ENCODE results near the gene PTGR1.
"Not testable (repeated sequence)": the region's sequence is repeated elsewhere in the genome, so short reads cannot be mapped to it uniquely, and the experiment has no call there.

The PTGR1 gene

DNA sequence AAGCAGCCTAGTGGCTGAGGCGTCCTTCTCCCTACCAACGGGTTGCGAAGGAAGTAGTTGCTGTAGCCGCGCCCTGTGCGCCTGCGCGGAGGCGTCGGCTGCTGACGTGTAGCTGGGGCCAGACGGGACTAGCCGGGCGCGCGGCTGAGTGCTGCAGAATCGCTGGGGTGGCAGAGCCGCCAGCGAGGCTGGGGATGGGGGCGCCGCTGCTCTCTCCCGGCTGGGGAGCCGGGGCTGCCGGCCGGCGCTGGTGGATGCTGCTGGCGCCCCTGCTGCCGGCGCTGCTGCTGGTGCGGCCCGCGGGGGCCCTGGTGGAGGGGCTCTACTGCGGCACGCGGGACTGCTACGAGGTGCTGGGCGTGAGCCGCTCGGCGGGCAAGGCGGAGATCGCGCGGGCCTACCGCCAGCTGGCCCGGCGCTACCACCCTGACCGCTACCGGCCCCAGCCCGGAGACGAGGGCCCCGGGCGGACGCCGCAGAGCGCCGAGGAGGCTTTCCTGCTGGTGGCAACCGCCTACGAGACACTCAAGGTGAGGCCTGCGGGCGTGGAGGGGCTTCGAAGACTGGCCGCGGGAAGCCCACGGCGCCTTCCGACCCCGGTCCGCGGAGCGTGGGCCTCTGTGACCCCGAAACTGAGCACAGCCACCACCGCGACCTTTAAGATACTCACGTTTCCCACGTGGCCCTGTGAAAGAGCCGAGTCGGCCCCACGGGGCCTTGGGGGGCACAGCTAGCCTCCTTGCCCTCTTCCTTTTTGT is 31.9 kb upstream of the PTGR1 start, which contains the start of gene DNAJC25:
TSS of gene DNAJC25 (plus strand) at position 121 of the 758 bp plus-strand sequence. CDS start at position 195, 74 bp downstream.
- Histone ChIP-seq H3K27ac (ENCODE audit: low read depth, low read length) (peak within 1 kb of the TSS; percentile 88), H3K36me3 (ENCODE audit: insufficient read depth, low read length) (no peaks in the 10 kb centered on the region)

DNA sequence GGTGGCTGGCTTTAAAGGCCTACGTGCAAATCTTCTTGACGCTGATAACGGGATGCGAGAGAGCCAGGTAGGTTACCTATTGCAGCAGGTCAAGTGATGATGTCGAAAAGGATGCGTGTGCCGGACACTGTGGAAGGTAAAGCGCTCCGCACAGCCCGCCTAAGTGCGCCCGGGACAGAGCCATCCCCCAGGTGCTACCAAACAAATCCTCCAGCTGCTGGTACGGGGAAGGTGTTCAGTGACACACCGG is 31.4 kb upstream of the PTGR1 start:
- H3K4me3 ChIP-seq (ENCODE audit: low read depth in 1 of 2, low read length in 2 of 2), result peak overlapping the region; percentile 76 to 94
- H3K4me1 ChIP-seq (ENCODE audit: insufficient read depth, low read length), result peaks cover 21% of the 10 kb centered on the region
- H3K27ac ChIP-seq (ENCODE audit: low read depth, low read length), result peak overlapping the region; percentile 66
- H3K9me3 ChIP-seq (ENCODE audit: low read length), result no peaks in the 10 kb centered on the region
- H3K27me3 ChIP-seq (ENCODE audit: control insufficient read depth in 1 of 2, insufficient read depth in 2 of 2, low read length in 2 of 2), result no peaks in the 10 kb centered on the region
- H3K9ac ChIP-seq (ENCODE audit: low read length), result peak overlapping the region; percentile 34
- H3K36me3 ChIP-seq (ENCODE audit: insufficient read depth, low read length), result no peaks in the 10 kb centered on the region

More for the DNA sequence above, 31.9 kb upstream of the PTGR1 start, which contains the start of gene DNAJC25:
- Histone ChIP-seq H3K9ac (ENCODE audit: low read length) (peak within 1 kb of the TSS; percentile 66), H3K4me3 (ENCODE audit: low read depth in 1 of 2, low read length in 2 of 2) (peak within 1 kb of the TSS; percentile 76 to 94), H3K4me1 (ENCODE audit: insufficient read depth, low read length) (peaks cover 21% of the 10 kb centered on the region), H3K27me3 (ENCODE audit: control insufficient read depth in 1 of 2, insufficient read depth in 2 of 2, low read length in 2 of 2) (no peaks in the 10 kb centered on the region), H3K9me3 (ENCODE audit: low read length) (no peaks in the 10 kb centered on the region)

DNA sequence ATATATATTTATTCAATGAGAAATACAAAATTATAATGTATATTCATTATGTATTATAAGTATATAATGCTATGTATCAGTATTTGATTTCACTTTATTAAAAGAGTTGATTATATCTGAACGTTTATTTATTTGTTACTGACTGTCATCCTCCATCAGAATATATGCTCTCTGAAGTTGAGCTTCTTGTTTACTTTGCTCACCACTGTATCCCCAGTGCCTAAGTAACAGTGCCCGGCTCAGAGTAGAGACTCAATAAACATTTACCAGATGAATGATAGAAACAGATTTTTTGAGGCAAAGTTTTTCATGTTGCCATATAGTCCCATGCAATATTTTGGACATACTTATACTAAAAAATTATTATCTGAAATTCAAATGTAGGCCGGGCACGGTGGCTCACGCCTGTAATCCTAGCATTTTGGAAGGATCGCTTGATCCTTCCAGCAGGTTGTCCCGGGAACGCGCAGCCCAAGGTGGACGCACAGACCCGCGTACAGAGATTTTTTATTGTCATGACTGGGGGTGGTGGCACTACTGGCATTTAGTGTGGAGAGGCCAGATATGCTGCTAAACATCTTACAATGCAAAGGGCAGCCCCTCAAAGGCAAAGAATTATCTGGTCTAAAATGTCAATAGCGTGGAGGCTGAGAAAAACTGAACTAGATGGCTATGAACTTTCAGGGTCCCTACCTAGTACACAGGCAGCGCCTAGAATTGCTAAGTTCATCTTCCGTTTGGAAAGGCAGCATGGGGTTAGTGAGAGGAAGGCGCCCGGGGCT is 30.9 kb upstream of the PTGR1 start:
- Histone ChIP-seq H3K27ac (ENCODE audit: low read depth, low read length) (peak overlapping the region; percentile 66), H3K4me1 (ENCODE audit: insufficient read depth, low read length) (peaks cover 21% of the 10 kb centered on the region), H3K36me3 (ENCODE audit: insufficient read depth, low read length) (no peaks in the 10 kb centered on the region), H3K9me3 (ENCODE audit: low read length) (no peaks in the 10 kb centered on the region), H3K27me3 (ENCODE audit: control insufficient read depth in 1 of 2, insufficient read depth in 2 of 2, low read length in 2 of 2) (no peaks in the 10 kb centered on the region), H3K4me3 (ENCODE audit: low read depth in 1 of 2, low read length in 2 of 2) (peak overlapping the region; percentile 76 to 94), H3K9ac (ENCODE audit: low read length) (peak overlapping the region; percentile 34)

DNA sequence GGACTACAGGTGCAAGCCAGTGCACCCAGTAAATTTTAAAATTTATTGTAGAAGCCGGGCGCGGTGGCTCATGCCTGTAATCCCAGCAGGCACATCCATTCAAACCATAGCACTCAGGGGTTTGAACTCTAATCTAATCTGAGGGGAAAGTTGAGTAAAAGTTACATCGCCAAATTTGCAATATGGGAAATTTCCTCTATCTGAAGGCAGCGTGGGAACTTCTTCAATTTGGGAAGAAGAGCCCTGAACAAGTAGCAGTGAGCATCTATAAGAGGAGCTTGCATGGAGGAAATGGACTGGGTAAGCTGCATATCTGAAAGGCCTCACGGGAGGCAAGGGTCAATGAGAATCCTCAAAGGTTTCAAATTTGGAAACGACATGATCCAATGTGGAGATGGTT is 29.0 kb upstream of the PTGR1 start:
- H3K27ac ChIP-seq (ENCODE audit: low read depth, low read length), result no peak overlapping the region
- H3K9ac ChIP-seq (ENCODE audit: low read length), result no peak overlapping the region
- no peak overlapping the region for H3K4me3 ChIP-seq (ENCODE audit: low read depth in 1 of 2, low read length in 2 of 2)
- H3K27me3 ChIP-seq (ENCODE audit: control insufficient read depth in 1 of 2, insufficient read depth in 2 of 2, low read length in 2 of 2), result no peaks in the 10 kb centered on the region
- no peaks in the 10 kb centered on the region for H3K36me3 ChIP-seq (ENCODE audit: insufficient read depth, low read length)
- no peaks in the 10 kb centered on the region for H3K9me3 ChIP-seq (ENCODE audit: low read length)
- H3K4me1 ChIP-seq (ENCODE audit: insufficient read depth, low read length), result peaks cover 20% of the 10 kb centered on the region

DNA sequence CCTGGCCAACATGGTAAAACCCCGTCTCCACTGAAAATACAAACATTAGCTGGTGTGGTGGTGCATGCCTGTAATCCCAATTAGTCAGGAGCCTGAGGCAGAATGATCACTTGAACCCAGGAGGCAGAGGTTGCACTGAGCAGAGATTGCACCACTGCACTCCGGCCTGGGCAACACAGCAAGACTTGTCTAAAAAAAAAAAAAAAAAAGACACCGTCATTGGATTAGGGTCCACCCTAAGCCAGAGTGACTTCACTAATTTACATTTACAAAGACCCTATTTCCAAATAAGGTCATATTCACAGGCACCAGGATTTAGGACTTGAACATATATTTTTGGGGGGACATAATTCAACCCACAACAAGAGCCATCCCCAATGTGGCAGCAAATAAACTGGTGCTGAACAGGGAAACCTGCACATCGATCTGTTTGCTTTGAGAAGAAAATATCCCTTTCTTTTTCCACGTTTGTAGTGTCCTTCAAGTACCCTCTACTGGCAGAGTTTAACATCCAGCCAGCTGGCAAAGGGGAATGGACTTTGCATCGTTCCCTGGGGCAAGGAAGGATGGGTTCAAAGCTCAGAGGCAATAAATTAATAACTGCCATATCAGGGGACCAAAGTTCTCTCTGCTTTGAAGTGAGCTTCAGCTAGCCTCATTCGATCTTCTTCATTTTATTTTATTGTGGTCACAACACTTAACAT is 28.0 kb upstream of the PTGR1 start:
- Histone ChIP-seq H3K36me3 (ENCODE audit: insufficient read depth, low read length) (no peaks in the 10 kb centered on the region), H3K27ac (ENCODE audit: low read depth, low read length) (no peak overlapping the region), H3K9ac (ENCODE audit: low read length) (no peak overlapping the region), H3K9me3 (ENCODE audit: low read length) (no peaks in the 10 kb centered on the region), H3K27me3 (ENCODE audit: control insufficient read depth in 1 of 2, insufficient read depth in 2 of 2, low read length in 2 of 2) (no peaks in the 10 kb centered on the region), H3K4me1 (ENCODE audit: insufficient read depth, low read length) (peaks cover 10% of the 10 kb centered on the region), H3K4me3 (ENCODE audit: low read depth in 1 of 2, low read length in 2 of 2) (no peak overlapping the region)

DNA sequence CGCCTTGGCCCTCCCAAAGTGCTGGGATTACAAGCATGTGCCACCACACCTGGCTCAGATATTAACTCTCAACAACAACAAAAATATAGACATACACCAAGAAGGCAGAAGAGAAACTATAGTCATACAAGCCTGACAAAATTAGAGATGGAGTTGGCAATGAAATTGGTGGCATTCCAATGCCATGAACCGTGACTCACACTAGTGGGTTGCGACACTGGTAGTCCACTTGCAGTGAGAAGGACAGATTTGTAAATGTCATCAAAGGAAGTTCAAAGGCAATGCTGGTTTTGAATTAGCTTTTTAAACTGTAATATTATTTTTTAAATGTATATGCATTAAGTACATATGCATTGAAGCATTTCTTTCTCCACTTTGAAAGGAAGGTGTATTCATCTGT is 23.2 kb upstream of the PTGR1 start:
- no peak overlapping the region for H3K4me3 ChIP-seq (ENCODE audit: low read depth in 1 of 2, low read length in 2 of 2)
- no peaks in the 10 kb centered on the region for H3K9me3 ChIP-seq (ENCODE audit: low read length)
- H3K27ac ChIP-seq (ENCODE audit: low read depth, low read length), result no peak overlapping the region
- H3K27me3 ChIP-seq (ENCODE audit: control insufficient read depth in 1 of 2, insufficient read depth in 2 of 2, low read length in 2 of 2), result no peaks in the 10 kb centered on the region
- H3K9ac ChIP-seq (ENCODE audit: low read length), result no peak overlapping the region
- no peaks in the 10 kb centered on the region for H3K36me3 ChIP-seq (ENCODE audit: insufficient read depth, low read length)
- H3K4me1 ChIP-seq (ENCODE audit: insufficient read depth, low read length), result no peaks in the 10 kb centered on the region

DNA sequence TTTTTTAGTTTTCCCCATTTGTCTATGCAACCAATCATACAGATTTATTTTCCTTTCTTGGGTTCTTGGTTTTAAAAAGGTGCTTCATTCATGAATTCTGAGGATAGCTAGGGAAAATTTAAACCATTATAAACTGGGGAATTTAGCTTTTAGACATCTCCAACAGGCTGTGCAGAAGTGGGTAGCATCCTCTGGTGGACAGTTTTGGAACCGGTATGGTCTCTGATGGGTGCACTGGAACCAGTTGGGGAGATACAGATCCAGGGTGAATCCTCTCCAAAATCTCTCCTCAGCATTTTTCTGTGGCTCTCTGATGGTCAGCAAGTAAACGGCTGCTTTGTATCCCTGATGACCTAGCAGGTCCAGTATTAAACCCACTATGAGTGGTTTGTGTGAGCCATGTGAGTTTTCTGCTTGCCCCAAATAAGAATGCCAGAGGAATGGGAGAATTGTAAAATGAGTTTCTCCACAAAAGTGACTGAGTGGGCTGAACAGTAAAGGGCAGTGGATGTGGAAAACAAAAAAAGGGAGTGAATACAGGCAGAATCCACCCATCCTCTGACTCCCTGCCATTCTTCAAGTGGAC is 22.5 kb upstream of the PTGR1 start:
- Histone ChIP-seq H3K4me1 (ENCODE audit: insufficient read depth, low read length) (no peaks in the 10 kb centered on the region), H3K27me3 (ENCODE audit: control insufficient read depth in 1 of 2, insufficient read depth in 2 of 2, low read length in 2 of 2) (no peaks in the 10 kb centered on the region)

DNA sequence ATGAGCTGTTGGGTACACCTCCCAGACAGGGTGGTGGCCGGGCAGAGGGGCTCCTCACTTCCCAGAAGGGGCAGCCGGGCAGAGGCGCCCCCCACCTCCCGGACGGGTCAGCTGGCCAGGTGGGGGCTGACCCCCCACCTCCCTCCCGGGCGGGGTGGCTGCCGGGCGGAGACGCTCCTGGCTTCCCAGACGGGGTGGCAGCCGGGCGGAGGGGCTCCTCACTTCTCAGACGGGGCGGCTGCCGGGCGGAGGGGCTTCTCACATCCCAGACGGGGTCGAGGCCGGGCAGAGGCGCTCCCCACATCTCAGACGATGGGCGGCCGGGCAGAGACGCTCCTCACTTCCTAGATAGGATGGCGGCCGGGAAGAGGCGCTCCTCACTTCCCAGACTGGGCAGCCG is 17.9 kb upstream of the PTGR1 start:
- H3K27me3 ChIP-seq (ENCODE audit: control insufficient read depth in 1 of 2, insufficient read depth in 2 of 2, low read length in 2 of 2); H3K4me3 ChIP-seq (ENCODE audit: low read depth in 1 of 2, low read length in 2 of 2); H3K4me1 ChIP-seq (ENCODE audit: insufficient read depth, low read length); H3K9me3 ChIP-seq (ENCODE audit: low read length); H3K27ac ChIP-seq (ENCODE audit: low read depth, low read length); H3K9ac ChIP-seq (ENCODE audit: low read length); H3K36me3 ChIP-seq (ENCODE audit: insufficient read depth, low read length): not testable (repeated sequence)

More for the DNA sequence above, 22.5 kb upstream of the PTGR1 start:
- no peak overlapping the region for H3K27ac ChIP-seq (ENCODE audit: low read depth, low read length)
- H3K9me3 ChIP-seq (ENCODE audit: low read length), result no peaks in the 10 kb centered on the region
- H3K36me3 ChIP-seq (ENCODE audit: insufficient read depth, low read length), result no peaks in the 10 kb centered on the region
- no peak overlapping the region for H3K4me3 ChIP-seq (ENCODE audit: low read depth in 1 of 2, low read length in 2 of 2)
- H3K9ac ChIP-seq (ENCODE audit: low read length), result no peak overlapping the region

DNA sequence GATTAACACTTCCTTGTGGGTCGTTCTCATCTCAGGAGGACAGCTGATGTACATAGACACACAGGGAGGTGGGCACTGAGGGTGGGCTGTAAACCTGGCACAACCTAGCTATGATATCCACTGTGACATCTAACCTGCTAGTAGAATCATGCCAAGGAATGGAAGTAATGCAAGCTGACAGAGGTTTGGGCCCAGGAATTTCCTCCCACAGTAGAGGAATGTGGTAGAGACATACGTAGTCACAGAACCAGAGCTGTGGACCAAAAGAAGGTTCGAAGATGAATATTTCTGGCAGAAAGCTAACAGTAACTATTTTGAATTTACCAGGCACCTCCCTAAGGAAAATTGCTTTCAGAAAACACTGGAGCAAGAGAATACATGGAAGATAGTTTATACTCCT is 16.5 kb upstream of the PTGR1 start:
- H3K36me3 ChIP-seq (ENCODE audit: insufficient read depth, low read length), result no peaks in the 10 kb centered on the region
- no peak overlapping the region for H3K27ac ChIP-seq (ENCODE audit: low read depth, low read length)
- no peaks in the 10 kb centered on the region for H3K27me3 ChIP-seq (ENCODE audit: control insufficient read depth in 1 of 2, insufficient read depth in 2 of 2, low read length in 2 of 2)
- no peak overlapping the region for H3K4me3 ChIP-seq (ENCODE audit: low read depth in 1 of 2, low read length in 2 of 2)
- no peaks in the 10 kb centered on the region for H3K4me1 ChIP-seq (ENCODE audit: insufficient read depth, low read length)
- no peaks in the 10 kb centered on the region for H3K9me3 ChIP-seq (ENCODE audit: low read length)
- H3K9ac ChIP-seq (ENCODE audit: low read length), result no peak overlapping the region

DNA sequence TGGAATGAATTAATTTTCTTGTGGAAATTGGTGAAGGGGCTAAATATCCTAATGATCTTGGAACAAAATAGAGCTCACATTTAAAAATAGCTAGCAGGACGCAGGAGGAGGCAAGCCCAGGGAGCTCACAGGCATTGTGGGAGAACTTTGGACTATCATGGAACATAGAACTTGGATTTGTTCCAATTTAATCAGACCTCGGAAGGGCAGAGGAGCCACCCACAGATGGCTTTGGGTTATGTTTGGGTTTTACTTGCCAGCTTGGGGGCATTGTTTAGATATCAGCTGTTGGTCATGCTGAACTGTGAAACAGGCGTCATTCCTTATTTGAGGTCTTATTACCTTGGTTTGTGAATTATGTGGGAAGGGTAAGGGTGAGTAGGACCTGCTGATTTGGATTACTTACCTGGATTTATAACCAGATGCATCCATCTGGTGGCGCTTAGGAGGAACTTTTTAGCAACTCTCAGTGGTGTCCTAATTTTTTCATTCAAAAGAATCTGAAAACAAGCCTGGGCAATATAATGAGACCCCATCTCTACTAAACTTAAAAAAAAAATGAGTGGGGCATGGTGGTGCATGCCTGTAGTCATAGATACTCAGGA is 14.1 kb upstream of the PTGR1 start:
- no peaks in the 10 kb centered on the region for H3K36me3 ChIP-seq (ENCODE audit: insufficient read depth, low read length)
- no peaks in the 10 kb centered on the region for H3K4me1 ChIP-seq (ENCODE audit: insufficient read depth, low read length)
- no peak overlapping the region for H3K9ac ChIP-seq (ENCODE audit: low read length)
- no peaks in the 10 kb centered on the region for H3K9me3 ChIP-seq (ENCODE audit: low read length)
- H3K4me3 ChIP-seq (ENCODE audit: low read depth in 1 of 2, low read length in 2 of 2), result no peak overlapping the region
- H3K27me3 ChIP-seq (ENCODE audit: control insufficient read depth in 1 of 2, insufficient read depth in 2 of 2, low read length in 2 of 2), result no peaks in the 10 kb centered on the region
- no peak overlapping the region for H3K27ac ChIP-seq (ENCODE audit: low read depth, low read length)

DNA sequence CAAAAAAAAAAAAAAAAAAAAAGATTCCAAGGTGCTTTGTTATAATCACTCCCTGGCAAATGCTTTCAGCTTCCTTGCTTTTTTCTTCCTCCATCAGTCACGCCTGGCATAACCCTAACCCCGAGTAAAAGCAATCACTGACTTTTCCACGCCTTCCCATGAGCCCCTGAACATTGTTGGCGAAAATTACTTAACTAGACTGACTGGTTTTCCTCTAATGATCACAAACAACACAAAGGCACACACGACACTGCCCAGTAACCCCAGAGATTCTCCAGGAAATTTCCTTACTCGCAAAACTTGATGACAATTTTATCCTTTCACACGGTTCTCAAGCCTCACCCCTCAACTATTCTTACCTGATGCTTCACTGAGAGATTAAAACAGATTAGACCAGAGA is 11.4 kb upstream of the PTGR1 start:
- Histone ChIP-seq H3K27ac (ENCODE audit: low read depth, low read length) (no peak overlapping the region), H3K4me1 (ENCODE audit: insufficient read depth, low read length) (no peaks in the 10 kb centered on the region), H3K27me3 (ENCODE audit: control insufficient read depth in 1 of 2, insufficient read depth in 2 of 2, low read length in 2 of 2) (no peaks in the 10 kb centered on the region), H3K4me3 (ENCODE audit: low read depth in 1 of 2, low read length in 2 of 2) (no peak overlapping the region), H3K36me3 (ENCODE audit: insufficient read depth, low read length) (no peaks in the 10 kb centered on the region), H3K9ac (ENCODE audit: low read length) (no peak overlapping the region), H3K9me3 (ENCODE audit: low read length) (no peaks in the 10 kb centered on the region)

Measured in muscle layer of colon (tissue), 2 donors.